Fibroblast of lung (primary cell): ENCODE results near the gene FAF2.

Source experiments
- CTCF ChIP-seq, 2 donors: IDR thresholded peaks in 1 of 2; conservative IDR thresholded peaks in 1 of 2; 1 replicate in 1 of 2; 2 replicates in 1 of 2; pipeline ENCODE4 v1.5.1; 2011 to 2012; ENCODE audit warnings: low read length in 2 of 2, control low read depth in 1 of 2, inconsistent platforms in 1 of 2, low read depth in 1 of 2, mild to moderate bottlenecking in 1 of 2
- EZH2 ChIP-seq: IDR thresholded peaks from 2 replicates; pipeline ENCODE4 v1.5.1; 2012; ENCODE audit warnings: low read length, control low read depth, mild to moderate bottlenecking; ENCODE audit errors: missing control alignments

- TF ChIP-seq CTCF (conservative IDR thresholded peaks at IDR 0.05 in 1 of 2, IDR thresholded peaks at IDR 0.05 in 1 of 2; ENCODE audit: low read depth in 1 of 2, low read length in 2 of 2) (no peak), EZH2 (no peak)
Measured at GRCh38 chr5:176432707-176433106, 15.5 kb upstream of the FAF2 start.
